Bronchial epithelial cell (primary cell): ENCODE data around the gene RPL31. TPM values are rescaled to one million over a fixed set of nuclear protein-coding genes. Genes with fewer than 3 reads are reported as not detected.
A peak's percentile ranks its signal among the peaks of the same experiment; 100 is the strongest.

Source experiments
- DNase-seq: peaks from one replicate; pipeline ENCODE4 v3.0.0-alpha.2; 2010; ENCODE audit warnings: low read depth
- FAIRE-seq: peaks from 2 replicates; lab custom pipeline; 2011; peaks lifted over from hg19 to GRCh38; lab: Jason Lieb, UNC
- H3K27me3 ChIP-seq: 2 replicates; pipeline ENCODE4 v1.5.1; 2011; ENCODE audit warnings: low read length; ENCODE audit not compliant: control insufficient read depth, insufficient read depth
- H3K36me3 ChIP-seq: 2 replicates; pipeline ENCODE4 v1.5.1; 2011; ENCODE audit warnings: low read length; ENCODE audit not compliant: control insufficient read depth, insufficient read depth
- H3K4me3 ChIP-seq: 2 replicates; pipeline ENCODE4 v1.5.1; 2011; ENCODE audit warnings: mild to moderate bottlenecking, low read depth, low read length, control low read depth
- total RNA-seq: library from RNA; depleted of rRNA; stranded (reverse); fragments of >200 nt; gene quantifications from 2 replicates; pipeline ENCODE4 v1.2.1, GENCODE V29; 2014
- TF ChIP-seq, protein P1 (sequence below): IDR thresholded peaks from 2 replicates; pipeline ENCODE4 v1.5.1; 2011; ENCODE audit warnings: mild to moderate bottlenecking, moderate library complexity, low read length, control low read depth, inconsistent platforms; ENCODE audit not compliant: insufficient read depth, severe bottlenecking

RPL31 gene
- total RNA-seq, 1 donor from 2014 or later = 2,143 TPM

DNA sequence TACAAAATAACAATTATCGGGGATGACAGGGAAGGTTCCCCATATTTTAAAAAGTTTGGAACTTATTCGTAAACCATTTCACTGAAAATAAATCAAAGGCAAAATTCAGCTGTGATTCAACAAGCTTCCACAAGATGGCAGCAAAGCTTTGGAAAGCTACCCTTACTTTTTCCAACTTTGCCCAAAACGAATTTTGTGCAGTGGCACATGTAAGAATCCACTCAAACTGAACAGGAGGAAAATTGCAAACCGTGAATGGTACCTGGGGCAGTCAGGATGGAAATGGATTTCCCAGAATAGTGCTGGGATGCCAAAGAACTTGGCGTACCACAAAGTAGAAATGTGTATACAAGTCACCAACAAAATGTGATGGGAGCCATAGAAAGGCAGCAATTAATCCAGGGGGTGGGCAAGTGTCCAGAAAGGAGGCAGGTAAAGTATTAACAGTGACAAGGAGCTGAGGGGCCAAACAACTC is 10.7 kb downstream of the RPL31 start:
- DNase-seq = peak; percentile 39
- Histone ChIP-seq H3K36me3 (peaks cover 6% of the 10 kb centered on the region), H3K27me3 (no peaks in the 10 kb centered on the region), H3K4me3 (no peak overlapping the region)
- TF ChIP-seq, protein P1, sequence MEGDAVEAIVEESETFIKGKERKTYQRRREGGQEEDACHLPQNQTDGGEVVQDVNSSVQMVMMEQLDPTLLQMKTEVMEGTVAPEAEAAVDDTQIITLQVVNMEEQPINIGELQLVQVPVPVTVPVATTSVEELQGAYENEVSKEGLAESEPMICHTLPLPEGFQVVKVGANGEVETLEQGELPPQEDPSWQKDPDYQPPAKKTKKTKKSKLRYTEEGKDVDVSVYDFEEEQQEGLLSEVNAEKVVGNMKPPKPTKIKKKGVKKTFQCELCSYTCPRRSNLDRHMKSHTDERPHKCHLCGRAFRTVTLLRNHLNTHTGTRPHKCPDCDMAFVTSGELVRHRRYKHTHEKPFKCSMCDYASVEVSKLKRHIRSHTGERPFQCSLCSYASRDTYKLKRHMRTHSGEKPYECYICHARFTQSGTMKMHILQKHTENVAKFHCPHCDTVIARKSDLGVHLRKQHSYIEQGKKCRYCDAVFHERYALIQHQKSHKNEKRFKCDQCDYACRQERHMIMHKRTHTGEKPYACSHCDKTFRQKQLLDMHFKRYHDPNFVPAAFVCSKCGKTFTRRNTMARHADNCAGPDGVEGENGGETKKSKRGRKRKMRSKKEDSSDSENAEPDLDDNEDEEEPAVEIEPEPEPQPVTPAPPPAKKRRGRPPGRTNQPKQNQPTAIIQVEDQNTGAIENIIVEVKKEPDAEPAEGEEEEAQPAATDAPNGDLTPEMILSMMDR = peak; percentile 68
- FAIRE-seq = no peak

DNA sequence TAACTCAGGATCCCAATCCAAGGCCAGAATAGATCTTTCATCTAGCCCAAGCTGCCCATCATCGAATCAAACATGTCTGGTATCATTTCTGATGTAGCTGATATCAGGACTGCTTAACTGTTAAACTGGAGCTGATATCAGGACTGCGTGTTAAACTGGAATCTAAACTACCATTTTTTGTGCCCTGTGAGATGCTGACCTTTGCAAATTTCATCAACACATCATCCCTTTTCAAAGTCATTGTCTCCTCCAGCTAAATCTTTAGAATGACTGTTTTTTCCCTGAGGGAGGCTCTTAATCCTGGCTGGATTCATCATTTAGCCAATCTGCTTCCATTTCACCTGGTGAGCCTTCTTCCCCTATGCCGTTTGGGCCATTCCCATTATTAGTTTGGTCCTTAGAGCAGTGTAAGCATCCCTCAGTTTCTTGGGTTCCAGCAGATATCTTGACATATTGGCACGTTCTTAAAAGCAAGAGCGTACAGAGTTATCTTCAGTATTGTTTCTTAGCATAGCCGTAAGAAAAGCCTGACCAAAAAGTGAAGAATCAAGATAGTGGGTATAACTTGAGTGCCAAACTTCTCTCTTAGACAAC is 12.3 kb downstream of the RPL31 start:
- Histone ChIP-seq H3K4me3 (no peak overlapping the region), H3K27me3 (no peaks in the 10 kb centered on the region), H3K36me3 (peaks cover 8% of the 10 kb centered on the region)
- DNase-seq (no peak), FAIRE-seq (no peak)
- TF ChIP-seq, protein P1 = no peak

DNA sequence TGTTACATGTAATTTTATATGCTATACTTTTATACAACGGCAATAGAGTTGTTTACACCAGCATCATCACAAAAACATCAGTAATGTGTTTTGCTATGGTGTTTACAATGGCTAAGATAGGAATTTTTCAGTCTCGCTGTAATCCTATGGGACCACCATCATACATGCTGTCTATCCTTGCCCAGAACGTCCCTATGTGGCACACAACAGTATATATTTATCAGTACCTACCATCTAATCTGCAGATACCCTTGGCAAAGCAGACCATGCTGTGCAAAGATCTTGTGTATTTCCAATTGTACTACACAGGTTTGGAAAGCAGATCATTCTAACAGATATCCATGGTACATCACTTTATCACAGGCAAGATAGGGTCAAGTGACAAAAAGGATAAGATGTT is 15.3 kb downstream of the RPL31 start:
- TF ChIP-seq, protein P1 = no peak
- no peak for FAIRE-seq
- Histone ChIP-seq H3K27me3 (no peaks in the 10 kb centered on the region), H3K36me3 (peaks cover 12% of the 10 kb centered on the region), H3K4me3 (no peak overlapping the region)
- no peak for DNase-seq

DNA sequence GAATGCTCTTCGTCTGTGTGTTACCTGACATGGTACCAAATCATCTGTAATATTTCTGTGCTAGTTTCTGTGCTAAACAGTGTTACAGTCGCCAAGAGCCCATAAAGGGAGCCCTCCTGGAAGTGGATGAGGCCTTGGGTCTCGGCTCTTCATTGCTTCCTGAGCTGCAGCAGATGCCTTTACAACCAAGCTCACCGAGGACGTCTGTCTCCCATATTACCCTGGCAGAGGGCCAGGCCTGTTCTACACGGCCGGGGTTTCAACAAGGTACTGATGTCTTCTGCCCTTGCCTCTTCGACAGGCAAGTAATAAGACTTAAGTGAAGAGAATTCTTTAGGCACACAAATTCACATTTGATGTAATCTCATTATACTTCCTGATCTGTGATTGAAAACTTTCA is 16.8 kb downstream of the RPL31 start:
- H3K4me3 ChIP-seq = no peak overlapping the region
- FAIRE-seq (no peak), DNase-seq (no peak)
- TF ChIP-seq, protein P1 = no peak
- no peaks in the 10 kb centered on the region for H3K27me3 ChIP-seq
- H3K36me3 ChIP-seq = peaks cover 12% of the 10 kb centered on the region

DNA sequence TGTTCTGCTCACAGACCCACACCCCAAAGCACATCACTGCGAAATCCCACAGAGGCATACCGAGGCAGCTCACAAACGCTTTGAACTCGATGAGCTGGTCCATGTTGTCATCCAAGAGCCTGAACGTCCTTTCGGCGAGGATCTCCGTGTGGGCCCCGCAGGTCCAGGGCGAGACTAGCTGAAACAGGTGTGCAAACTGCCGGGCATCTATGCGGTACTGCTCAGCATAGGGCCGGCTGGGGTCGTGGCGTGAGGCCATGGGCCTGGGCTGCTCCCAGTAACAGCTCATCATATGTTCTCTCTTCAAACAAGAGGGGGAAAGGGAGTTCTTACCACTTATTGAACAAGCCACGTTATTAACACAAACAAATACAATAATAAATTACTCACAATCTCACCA is 20.1 kb downstream of the RPL31 start:
- no peaks in the 10 kb centered on the region for H3K27me3 ChIP-seq
- TF ChIP-seq, protein P1 = no peak
- FAIRE-seq = no peak
- no peak overlapping the region for H3K4me3 ChIP-seq
- peaks cover 12% of the 10 kb centered on the region for H3K36me3 ChIP-seq
- DNase-seq = no peak
